ENCODE data around the gene LHX4.

Gene LHX4

GRCh38 chr1:180229483-180230415, at the start of gene LHX4:
Gene LHX4, plus strand, starts transcription at chr1:180230264. Its CDS starts 266 bp downstream, at chr1:180230530.
- DNase-seq (ENCODE audit: low read depth in 2 of 2) = no peak

GRCh38 chr1:180181048-180181447, 49.0 kb upstream of the LHX4 start:
- DNase-seq (ENCODE audit: low read depth in 2 of 2) = no peak

- DNase-seq (ENCODE audit: low read depth in 2 of 2) = no peak
Observed at GRCh38 chr1:180181996-180182642, 47.9 kb upstream of the LHX4 start.

- DNase-seq (ENCODE audit: low read depth in 2 of 2) = no peak
Observed at GRCh38 chr1:180182643-180183311, 47.3 kb upstream of the LHX4 start.

- no peak for DNase-seq (ENCODE audit: low read depth in 2 of 2)
Observed at GRCh38 chr1:180183426-180183825, 46.6 kb upstream of the LHX4 start.

- no peak for DNase-seq (ENCODE audit: low read depth in 2 of 2)
Observed at GRCh38 chr1:180184041-180184440, 46.0 kb upstream of the LHX4 start.

- DNase-seq (ENCODE audit: low read depth in 2 of 2) = no peak
Observed at GRCh38 chr1:180185281-180185680, 44.8 kb upstream of the LHX4 start.

GRCh38 chr1:180185971-180186645, 44.0 kb upstream of the LHX4 start:
- DNase-seq (ENCODE audit: low read depth in 2 of 2) = no peak

- DNase-seq (ENCODE audit: low read depth in 2 of 2) = no peak
Observed at GRCh38 chr1:180186831-180187230, 43.2 kb upstream of the LHX4 start.

GRCh38 chr1:180187626-180188025, 42.4 kb upstream of the LHX4 start:
- no peak for DNase-seq (ENCODE audit: low read depth in 2 of 2)

GRCh38 chr1:180188091-180188506, 42.0 kb upstream of the LHX4 start:
- no peak for DNase-seq (ENCODE audit: low read depth in 2 of 2)

GRCh38 chr1:180188684-180189175, 41.3 kb upstream of the LHX4 start:
- DNase-seq (ENCODE audit: low read depth in 2 of 2) = no peak

- no peak for DNase-seq (ENCODE audit: low read depth in 2 of 2)
Observed at GRCh38 chr1:180190091-180190490, 40.0 kb upstream of the LHX4 start.

- DNase-seq (ENCODE audit: low read depth in 2 of 2) = no peak
Observed at GRCh38 chr1:180192172-180192571, 37.9 kb upstream of the LHX4 start.

GRCh38 chr1:180193141-180194047, 36.7 kb upstream of the LHX4 start:
- DNase-seq (ENCODE audit: low read depth in 2 of 2) = no peak

- no peak for DNase-seq (ENCODE audit: low read depth in 2 of 2)
Observed at GRCh38 chr1:180194048-180194425, 36.0 kb upstream of the LHX4 start.

GRCh38 chr1:180194546-180195207, 35.4 kb upstream of the LHX4 start:
- no peak for DNase-seq (ENCODE audit: low read depth in 2 of 2)

GRCh38 chr1:180195401-180195800, 34.7 kb upstream of the LHX4 start:
- no peak for DNase-seq (ENCODE audit: low read depth in 2 of 2)

GRCh38 chr1:180195916-180196315, 34.1 kb upstream of the LHX4 start:
- no peak for DNase-seq (ENCODE audit: low read depth in 2 of 2)

GRCh38 chr1:180196436-180197003, 33.5 kb upstream of the LHX4 start:
- DNase-seq (ENCODE audit: low read depth in 2 of 2) = no peak

All from stimulated activated CD4-positive, alpha-beta T cell treated with anti-CD3 and anti-CD28 coated beads, Interleukin-1b, Interleukin-23, amount 100 ng/mL, for 1 hour (primary cell).